C4-2B (cell line): ENCODE data around the gene TIMM10B.

Source experiments
- H3K27ac ChIP-seq: fragments of 450-650 bp; 2 replicates; pipeline ENCODE4 v1.5.1; 2017
- ZFX ChIP-seq: fragments of 450-650 bp; IDR thresholded peaks from 2 replicates; pipeline ENCODE4 v1.6.1; 2017
- TF ChIP-seq, protein P1 (sequence below): fragments of 450-650 bp; conservative IDR thresholded peaks from 2 replicates; pipeline ENCODE4 v1.5.1; 2017; ENCODE audit warnings: mild to moderate bottlenecking

Gene TIMM10B

DNA sequence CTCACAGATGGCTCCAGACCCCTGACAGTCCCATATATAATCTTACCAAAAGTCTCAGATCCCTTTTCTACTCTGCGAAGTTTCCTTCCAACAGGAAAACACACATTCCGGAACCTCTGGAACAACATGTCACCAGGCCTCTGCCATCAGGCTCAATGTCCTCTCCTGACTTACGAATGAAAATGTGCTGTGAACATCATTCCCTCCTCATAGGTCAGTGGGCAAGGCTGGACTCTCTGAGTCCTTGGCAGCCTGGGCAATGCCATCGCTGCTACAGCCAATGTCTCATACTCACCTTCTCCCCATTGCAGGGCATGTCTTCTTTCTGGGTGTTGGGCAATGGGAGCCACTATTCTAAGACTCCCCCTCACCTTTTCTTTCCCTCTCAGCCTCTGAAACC, 38.9 kb upstream of the TIMM10B start:
- TF ChIP-seq ZFX: no peak
- TF ChIP-seq, protein P1, sequence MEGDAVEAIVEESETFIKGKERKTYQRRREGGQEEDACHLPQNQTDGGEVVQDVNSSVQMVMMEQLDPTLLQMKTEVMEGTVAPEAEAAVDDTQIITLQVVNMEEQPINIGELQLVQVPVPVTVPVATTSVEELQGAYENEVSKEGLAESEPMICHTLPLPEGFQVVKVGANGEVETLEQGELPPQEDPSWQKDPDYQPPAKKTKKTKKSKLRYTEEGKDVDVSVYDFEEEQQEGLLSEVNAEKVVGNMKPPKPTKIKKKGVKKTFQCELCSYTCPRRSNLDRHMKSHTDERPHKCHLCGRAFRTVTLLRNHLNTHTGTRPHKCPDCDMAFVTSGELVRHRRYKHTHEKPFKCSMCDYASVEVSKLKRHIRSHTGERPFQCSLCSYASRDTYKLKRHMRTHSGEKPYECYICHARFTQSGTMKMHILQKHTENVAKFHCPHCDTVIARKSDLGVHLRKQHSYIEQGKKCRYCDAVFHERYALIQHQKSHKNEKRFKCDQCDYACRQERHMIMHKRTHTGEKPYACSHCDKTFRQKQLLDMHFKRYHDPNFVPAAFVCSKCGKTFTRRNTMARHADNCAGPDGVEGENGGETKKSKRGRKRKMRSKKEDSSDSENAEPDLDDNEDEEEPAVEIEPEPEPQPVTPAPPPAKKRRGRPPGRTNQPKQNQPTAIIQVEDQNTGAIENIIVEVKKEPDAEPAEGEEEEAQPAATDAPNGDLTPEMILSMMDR: no peak

DNA sequence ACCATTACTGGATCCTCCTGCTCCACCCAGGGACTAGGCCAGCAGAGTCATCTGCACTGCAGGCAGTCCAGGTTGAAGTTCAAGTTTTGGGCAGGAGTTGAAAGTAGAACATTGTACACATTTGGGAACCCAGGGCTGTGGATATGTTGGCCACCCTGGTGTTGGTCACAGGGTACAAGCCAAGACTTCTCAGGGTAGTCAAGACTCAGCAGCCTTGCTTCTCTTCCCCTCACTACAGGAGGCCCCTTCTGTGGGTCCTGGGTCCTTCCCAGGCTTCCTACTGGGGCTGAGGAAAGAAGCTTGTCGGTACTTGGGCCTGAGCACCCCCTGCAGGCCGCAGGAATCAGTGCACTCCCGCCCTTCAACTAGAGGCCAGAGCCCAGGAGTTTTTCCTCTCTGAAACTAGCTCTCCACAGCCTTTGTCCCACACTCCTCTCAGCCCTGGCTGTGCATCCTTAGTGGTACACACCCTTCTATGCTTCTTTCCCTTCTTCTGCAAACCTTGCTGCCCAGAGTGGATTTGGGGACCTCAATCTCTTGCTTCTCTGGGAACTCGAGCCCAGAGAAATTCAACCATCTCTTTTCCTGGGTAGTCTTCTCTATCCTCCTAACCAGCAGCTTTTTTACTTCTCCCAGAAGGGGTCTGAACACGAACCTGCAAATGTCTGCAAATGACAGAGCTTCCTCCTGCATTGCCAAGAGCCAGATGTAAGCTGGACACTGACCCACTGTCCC, 37.9 kb upstream of the TIMM10B start:
- no peak for TF ChIP-seq ZFX
- TF ChIP-seq, protein P1: peak; percentile 87
- no peak overlapping the region for H3K27ac ChIP-seq

More for the DNA sequence above, 38.9 kb upstream of the TIMM10B start:
- no peak overlapping the region for H3K27ac ChIP-seq

DNA sequence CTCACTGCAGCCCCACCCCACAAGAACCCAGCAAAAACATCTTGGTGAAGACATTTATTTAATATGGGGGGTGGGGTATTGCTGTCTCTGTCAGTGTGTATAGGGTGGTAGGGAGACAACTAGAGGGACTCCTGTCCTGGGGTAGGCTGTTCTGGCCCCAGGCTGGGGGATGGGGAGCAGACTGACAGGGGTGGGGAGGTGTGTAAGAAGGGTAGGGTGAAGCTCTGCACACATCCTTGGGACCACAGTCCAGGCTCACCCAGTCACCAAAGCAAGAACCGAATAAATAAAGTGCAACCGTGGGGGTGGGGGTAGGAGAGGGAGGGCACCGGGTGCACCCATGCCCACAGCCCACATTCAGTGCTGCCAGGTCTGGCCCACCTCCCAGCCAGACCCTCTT, 32.7 kb upstream of the TIMM10B start:
- no peak overlapping the region for H3K27ac ChIP-seq
- TF ChIP-seq, protein P1: no peak

DNA sequence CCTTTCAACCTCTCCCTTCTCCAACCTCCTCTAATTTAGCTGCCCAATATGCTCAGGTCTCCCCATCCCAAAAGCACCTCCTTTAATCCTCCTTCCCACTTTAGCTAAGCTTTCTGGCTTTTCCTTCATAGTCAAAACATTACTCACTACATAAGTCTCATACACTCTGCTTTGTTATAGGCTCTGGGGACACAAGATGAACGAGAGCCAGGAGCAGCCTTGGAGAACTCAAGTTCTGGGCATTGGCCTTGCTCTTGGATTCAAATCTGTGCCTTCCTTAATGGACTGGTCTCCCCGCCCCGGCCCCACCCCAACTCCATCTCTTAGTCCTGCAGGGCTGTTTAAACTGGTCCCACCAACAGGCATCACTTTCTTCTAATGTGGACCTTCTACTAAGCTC, 29.1 kb upstream of the TIMM10B start:
- H3K27ac ChIP-seq: no peak overlapping the region
- TF ChIP-seq ZFX: no peak
- TF ChIP-seq, protein P1: no peak

DNA sequence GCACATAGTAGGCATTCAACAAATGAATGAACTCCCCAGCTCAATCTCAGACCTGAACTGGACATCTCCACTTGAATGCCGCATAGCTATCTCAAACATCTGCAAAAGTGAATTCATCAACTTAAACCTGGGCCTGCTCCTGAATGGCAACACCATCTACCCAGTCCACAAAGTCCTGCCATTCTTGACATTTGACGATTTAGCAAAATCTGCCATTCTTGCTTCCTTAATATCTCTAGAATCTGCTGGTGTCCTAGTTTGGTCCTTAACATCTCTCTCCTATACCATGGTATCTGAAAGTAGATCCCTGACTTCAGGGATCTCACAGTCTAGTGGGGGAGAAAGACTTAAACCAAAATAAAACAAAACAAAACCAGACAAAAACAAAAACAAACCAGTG, 28.1 kb upstream of the TIMM10B start:
- TF ChIP-seq, protein P1: no peak
- no peak for TF ChIP-seq ZFX
- H3K27ac ChIP-seq: no peak overlapping the region

DNA sequence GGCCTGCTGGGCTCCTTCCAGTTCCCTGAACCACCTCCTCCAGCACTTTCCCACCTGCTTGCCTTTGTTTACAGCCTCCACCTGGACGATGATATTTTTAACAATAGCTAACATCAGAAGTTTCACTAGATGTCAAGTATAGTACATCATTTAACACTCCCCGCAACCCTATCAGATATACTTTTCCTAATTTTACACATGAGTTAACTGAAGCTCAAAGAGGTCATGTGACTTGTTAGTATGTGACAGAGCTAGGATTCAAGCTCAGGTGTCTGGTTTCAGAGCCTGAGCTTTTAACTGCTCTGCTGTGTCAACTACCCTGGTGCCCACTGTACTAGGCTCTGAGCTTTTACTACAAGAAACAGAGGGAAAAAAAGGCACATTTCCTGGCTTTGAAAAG, 26.2 kb upstream of the TIMM10B start:
- no peak overlapping the region for H3K27ac ChIP-seq
- TF ChIP-seq, protein P1: no peak
- TF ChIP-seq ZFX: no peak

DNA sequence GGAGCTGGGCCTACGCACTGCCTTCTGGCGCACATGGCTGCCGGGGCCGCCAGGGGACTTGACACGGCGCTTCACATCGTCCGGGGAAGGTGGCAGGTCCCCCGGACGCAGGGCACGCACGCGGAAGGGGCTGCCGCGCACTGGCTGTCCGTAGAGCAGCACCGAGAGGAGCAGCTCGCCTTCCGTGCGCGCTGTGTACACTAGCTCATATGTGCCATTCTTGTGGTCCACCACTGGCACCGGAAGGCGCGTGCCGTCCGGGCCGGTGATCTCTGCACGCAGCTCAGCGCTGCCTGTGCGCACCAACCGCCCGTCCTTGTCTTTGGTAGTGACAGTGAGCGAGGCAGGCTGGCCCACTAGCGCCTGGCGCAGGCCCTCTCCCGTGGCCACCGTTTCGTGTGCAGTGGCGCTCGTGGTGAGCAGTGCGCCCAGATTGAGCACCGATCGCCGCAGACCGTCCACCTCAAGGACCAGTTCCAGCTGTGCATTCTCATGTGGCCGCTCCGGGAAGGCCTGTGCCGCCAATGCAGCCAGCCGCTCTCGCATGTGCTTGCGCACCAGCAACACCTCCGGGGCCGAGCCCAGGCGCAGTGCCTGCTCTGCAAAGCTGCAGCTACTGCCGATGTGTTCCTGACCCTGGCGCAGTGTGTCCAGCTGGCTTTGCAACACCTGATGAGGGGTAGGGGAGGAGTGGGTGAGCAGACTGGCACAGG, 24.8 kb upstream of the TIMM10B start:
- TF ChIP-seq ZFX: no peak
- TF ChIP-seq, protein P1: no peak

More for the DNA sequence above, 24.8 kb upstream of the TIMM10B start:
- 0 out of 2 replicates have a peak overlapping the region, but pooled peaks have one; percentile 7 for H3K27ac ChIP-seq
